Fibroblast of skin of scalp (primary cell): Measurements from ENCODE around the gene PRKACA. TPM values are rescaled to one million over a fixed set of nuclear protein-coding genes. Genes with fewer than 3 reads are reported as not detected.

Experiments used
- DNase-seq: peaks from one replicate; pipeline ENCODE4 v3.0.0-alpha.2; 2013
- polyA plus RNA-seq, 2 experiments: library from polyadenylated mRNA; unstranded; fragments of 120-200 nt; gene quantifications; one replicate each; pipeline ENCODE4 v1.2.1, GENCODE V29; 2013; ENCODE audit not compliant: insufficient read length in 2 of 2

PRKACA gene
- polyA plus RNA-seq (2013, experiment 1 of 2; ENCODE audit: insufficient read length): 84.5 TPM
- polyA plus RNA-seq (2013, experiment 2 of 2; ENCODE audit: insufficient read length): 88.8 TPM

DNA sequence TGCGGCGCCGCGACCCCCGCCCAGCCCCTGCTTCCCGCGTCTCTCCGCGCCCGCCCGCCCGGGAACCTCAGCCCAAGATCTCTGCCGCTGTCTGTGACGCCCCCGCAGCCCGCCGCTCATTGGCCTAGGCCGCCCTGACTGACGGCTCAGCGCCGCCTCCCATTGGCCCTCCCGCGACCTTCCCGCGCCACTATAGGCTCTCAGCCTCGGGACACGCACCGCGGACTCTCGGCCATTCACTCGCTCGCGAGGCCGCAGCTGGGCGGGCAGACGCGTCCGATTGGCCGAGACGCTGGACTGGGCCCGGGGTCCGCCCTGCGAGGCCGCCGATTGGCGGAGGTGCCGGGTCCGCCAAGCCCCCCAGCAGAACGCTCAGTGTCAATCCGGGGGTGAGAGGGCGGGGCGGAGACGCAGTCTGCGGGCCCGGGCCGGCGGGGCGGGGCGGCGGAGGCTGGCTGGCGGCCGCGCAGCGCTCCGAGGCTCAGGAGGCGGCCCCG, at the start of gene PRKACA:
PRKACA (minus strand) TSS at position 95 of the 497 bp plus-strand sequence. CDS start 215 bp downstream, outside the sequence.
- peak; percentile 99 for DNase-seq

DNA sequence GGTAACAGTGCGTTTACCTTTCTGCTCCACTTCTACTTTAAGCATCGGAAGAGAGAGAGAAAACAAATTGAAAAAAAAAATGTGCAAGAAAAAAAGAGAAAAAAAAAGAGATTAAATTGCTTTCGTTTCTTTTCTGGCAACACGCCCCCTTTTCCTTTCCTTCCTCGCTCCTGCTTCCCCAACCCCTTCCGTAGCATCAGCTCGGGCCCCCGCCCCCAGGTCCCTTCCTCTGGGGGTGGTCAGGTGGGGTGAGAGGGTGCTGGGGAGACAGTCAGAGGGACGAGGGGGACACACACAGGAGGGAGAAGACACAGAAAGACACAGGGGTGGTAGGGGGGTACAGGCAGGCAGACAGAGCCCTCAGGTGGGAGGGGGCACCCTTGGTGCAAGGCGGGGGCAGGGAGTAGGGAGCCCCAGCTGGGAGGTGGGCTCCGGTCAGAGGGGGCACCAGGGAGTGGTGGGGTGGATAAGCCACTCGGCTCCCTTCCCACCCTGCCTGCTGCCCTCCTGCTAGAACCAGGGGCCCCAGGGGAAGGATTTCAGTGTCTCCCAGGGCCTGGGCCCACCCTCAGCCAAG, 49.5 kb upstream of the PRKACA start:
- no peak for DNase-seq

DNA sequence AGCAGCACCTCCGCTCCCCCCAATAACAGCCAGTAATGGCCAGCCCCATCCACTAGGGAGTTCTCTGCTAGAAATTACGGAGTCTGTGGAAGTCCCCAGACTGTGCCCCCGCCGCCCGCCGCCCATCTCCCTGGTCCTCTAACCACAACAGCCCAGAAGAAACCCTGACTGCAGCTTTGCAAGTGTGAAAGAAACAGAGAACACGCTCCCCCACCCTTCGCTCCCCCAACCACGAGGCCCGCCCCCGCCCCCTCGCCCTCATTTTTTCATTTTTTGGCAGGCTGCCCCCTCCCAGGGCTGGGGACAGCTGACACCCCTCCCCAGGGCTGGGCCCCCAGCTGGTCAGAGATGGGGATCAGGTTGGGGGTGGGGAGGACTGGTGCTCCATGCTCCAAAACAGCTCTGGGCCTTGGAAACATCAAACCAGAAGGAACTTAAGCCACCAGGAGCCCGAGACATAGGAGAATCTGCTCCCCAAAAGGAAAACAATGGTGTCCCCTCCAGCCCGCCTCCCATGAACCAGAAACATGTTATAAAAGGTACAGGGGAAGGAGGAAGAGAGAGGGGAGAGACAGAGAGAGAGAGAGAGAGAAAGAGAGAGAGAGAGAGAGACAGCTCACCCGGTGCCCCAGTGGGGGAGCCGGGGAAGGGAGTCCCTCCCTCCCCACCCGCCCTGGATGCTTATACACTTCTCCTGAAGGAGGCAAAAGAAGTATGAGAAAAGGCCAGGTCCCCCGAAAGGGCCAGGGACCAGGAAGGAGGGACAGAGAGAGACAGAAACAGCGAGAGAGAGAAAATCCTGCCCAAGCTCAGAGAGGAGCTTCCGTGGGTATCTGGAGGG, 48.6 kb upstream of the PRKACA start:
- peak; percentile 17 for DNase-seq

DNA sequence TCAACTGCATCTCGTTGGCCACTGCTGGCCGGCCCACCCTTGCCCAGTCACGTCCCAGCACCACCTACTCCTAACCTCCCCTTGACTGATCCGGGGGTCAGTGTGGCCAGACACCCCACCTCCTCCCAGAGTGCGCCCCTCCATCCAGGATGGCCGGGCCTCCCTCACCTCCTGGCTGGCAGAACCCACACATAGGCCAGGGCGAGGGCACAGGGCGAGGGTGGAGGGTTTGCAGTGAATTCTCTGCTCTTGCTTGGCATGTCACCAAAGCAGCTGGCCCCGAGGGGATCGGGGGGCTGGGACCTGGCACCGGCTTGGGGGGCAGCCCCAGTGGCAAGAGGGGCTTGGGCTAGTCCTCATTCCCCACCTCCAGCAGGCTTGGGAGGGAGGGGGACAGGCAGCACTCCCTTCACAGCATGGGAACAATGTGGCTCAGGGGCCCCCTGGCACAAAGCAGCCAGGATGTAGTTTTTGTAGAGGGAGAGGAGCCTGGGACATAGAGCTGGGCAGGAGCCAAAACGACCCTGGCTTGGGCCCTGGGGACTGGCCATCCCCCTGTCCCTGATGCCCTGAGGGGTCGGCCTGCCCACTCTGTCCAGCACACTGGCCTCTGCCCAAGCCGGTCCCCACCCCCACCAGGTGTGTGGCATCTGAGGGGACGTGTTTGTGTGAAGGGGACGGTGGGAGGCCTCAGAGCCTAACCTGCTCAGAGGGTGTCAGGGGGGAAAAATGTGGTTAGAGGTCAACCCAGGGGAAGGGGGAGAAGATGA, 47.3 kb upstream of the PRKACA start:
- DNase-seq: no peak

DNA sequence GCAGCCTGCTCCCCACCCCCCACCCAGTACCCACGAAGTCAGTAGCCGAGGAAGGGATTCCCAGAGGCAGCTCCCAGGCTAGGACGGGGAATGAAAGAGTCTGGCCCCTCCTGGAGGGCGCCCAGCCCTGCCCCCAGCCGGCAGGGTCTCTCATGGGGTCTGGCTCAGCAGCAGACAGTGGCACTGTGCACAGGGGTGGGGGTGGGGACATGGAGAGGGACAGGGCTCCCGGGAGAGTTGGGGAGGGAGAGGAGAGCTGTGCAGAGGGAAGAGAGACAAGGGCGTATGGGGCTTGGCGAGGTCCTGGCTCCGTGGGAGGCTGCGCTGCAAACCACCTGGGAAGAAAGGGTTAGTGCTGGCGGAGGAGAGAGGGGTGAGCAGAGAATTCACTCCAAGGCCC, 46.5 kb upstream of the PRKACA start:
- no peak for DNase-seq

DNA sequence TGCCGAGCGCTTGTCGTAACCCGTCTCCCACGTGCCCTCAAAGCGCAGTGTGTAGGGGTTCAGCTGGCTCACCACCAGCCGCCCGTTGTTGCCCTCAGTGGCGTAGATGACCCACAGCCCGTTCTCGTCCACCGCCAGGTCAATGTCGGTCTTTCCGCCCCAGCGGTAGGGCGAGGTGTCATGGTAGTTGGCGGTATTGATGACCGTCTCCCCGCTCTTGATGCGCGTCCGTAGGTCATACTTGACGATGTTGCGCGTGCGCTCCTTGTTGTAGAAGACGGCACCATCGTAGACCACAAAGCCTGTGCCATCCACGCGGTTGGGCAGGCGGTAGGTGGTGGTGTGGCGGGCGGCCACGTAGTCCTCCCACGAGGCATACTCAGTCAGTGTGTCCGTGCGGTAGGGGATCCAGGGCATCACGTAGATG, 45.3 kb upstream of the PRKACA start:
- no peak for DNase-seq

DNA sequence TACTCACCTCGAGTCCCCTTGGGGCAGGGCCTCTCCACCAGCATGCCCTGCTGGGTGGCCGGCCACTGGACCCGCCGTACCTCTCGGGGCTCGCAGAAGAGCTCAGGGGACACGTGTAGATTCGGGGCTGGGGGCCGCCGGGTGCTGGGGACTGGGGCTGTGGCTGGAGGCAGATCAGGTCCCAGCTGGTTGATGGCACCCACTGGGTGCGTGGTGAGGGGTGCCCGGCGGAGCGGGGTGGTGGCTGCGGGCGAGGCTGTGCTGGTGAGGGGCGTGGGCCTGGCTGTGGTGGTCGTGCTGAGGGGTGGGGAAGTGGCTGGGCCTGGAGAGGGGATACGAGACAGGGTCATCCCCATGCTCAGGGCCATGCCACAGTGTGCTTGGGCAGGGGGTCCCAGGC, 43.7 kb upstream of the PRKACA start:
- DNase-seq: no peak

DNA sequence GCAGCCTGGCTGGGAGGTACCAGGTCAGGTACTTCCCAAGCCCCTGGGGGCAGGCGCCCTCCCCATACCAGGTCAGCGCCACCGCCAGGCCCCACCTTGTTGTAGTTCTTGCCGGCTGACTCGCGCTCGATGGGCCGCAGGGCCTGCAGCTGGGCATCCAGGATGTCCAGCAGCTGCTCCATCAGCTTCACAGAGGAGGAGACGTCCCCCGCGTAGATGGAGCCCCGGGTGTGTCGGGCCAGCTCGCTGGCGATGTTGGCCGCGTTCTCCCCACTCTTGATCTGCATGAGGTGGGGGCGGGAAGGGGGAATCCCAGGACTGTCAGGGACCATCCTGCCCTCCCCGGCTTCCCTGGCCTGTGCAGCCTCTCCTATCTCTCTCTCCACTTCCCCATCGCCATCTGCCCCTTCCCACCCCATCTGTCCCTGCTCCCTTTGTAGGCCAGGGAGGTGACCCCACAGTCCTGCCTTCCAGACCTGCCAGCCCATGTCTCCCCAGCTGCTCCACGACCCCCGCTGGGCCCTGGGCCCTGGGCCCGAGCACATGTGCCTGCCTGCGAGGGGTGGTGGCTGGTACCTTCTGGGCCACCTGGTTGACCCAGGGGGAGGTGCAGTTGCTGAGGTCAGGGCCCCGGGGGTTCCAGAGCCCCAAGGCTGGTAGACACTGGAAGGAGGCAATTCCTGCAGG, 42.6 kb upstream of the PRKACA start:
- DNase-seq: no peak

DNA sequence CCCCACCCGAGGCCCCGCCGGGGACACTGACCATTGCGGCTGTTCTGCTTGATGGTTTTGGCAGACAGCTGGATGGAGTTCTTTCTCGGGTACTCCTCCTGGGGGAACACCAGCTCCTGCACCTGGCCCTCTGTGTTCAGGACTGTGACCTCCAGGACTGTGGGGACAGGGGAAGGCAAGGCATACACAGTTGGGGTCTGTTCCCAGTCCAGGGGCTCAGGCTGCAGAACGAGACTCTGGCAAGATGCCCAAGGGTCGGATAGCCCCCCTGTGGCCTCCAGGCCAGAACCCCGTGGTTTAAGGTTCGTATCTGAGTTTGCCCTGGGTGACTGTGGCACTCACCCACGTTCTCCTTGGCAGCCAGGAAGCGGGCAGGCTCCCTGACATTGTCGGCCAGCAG, 41.5 kb upstream of the PRKACA start:
- DNase-seq: no peak

DNA sequence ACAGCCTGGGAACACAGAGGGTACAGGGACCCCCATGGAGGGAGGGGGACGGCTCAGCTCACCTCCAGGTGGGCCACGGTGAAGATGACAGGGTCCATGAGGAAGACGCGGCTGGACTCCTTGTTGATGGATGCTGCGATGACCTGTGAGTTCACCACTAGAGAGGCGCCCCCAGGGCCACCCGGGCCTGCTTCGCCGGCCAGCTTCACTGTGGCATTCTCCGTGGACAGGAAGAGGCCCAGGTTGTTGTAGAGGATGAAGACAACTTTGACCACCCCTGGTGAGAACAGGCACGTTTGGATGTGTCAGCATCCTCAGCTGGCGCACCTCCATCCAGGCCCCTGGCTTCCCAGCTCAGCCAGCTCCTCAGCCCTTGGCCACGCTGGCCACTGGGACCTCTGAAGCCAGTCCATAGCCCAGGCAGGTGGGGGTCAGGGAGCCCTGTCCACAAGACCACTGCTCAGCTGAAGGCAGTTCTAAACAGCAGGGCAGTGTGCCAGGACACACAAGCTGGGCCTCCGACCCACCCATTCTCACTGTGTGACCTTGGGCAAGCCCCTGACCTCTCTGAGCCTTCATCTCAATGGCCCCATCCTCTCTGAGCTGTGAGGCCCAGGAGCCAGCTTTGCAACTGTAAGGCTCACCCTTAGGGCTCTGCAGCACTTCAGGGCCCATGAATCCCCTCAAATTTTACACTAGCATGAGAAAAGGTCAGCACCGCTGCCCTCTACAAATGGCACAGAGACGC, 40.9 kb upstream of the PRKACA start:
- no peak for DNase-seq

DNA sequence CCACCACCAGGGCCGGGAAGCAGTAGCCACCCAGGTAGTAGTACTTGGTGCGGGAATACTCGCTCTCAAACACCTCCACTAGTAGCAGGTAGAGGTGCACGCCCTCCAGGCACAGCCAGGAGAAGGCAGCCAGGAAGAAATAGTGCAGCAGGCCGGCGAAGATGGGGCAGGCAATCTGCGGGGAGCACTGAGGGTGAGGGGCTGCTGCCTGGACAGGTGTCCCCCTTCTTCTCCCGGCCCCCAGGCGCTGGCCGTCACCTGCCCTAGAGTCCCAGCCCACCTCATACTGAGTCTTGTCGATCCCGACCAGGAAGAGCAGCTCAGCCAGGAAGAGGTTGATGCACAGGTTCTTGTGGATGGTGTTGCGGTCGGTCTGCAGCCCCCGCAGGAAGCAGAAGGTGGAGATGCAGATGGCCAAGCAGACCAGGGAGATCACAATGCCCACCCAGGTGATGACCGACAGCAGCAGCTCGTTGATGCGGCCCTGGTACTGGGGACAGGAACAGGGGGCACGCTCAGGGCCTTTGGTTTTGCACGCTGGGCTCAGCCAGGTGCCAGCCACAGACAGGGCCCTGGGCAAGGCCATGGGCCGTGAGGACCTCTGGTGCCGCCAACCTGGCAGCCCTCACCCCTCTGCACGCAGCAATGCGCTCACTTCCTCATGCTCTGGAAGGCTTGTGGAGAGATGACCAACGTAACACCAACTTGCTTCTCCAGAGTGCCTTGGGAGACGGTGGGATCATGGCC, 39.6 kb upstream of the PRKACA start:
- no peak for DNase-seq

DNA sequence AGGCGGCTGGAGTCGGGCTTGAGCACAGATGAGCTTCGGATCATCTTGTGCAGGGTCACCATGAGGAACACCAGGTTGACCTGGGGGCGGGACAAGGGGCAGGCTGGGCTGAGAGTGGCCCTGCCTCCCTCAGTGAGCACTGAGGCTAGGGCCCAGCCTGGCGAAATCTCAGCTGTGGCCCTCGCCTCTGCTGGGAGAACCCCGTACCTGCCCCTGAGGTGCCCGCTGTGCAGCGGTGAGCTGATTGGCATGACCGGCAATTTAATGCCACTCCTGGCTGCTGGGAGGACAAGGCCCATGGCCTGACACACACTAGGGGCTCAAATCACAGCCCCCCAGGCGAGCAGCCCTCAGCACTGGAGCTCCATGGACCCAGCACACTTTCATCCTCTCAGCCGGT, 38.6 kb upstream of the PRKACA start:
- DNase-seq: no peak

DNA sequence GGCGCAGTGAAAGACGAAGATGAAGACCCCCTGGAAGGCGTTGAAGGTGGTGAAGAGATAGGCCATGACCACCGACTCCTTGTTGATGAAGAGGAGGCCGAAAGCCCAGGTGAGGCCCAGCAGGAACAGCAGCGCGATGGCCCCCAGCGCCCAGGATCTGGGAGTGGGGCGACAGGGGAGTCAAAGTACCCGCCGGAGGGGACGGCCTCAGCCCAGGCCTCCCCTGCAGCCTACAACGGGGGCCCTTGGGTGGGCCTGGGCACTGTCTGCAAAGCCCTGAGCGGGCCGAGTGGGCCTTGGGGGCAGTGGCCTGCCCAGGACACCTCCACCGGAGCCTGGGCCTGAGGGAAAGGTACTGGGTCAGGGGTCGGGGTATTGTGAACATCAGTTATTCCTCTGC, 37.8 kb upstream of the PRKACA start:
- DNase-seq: no peak

DNA sequence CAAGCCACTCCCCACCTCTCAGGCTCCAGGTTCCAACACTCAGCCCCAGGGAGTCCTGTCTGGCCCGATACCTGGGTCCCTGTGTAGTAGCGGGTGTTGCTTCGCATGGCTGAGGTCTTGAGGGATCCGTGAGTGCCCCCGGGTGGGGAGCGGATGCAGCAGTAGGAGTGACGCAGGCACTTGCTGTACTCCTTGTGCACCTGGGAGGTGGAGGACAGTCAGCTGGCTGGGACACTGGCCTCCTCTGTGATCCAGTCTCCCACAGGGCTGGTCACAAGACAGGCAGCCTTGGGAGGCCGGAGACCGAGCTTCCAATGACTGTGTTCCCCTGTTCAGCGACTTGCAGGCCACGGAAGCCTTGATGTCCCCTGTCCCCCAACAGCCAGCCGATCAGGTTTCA, 35.2 kb upstream of the PRKACA start:
- no peak for DNase-seq

DNA sequence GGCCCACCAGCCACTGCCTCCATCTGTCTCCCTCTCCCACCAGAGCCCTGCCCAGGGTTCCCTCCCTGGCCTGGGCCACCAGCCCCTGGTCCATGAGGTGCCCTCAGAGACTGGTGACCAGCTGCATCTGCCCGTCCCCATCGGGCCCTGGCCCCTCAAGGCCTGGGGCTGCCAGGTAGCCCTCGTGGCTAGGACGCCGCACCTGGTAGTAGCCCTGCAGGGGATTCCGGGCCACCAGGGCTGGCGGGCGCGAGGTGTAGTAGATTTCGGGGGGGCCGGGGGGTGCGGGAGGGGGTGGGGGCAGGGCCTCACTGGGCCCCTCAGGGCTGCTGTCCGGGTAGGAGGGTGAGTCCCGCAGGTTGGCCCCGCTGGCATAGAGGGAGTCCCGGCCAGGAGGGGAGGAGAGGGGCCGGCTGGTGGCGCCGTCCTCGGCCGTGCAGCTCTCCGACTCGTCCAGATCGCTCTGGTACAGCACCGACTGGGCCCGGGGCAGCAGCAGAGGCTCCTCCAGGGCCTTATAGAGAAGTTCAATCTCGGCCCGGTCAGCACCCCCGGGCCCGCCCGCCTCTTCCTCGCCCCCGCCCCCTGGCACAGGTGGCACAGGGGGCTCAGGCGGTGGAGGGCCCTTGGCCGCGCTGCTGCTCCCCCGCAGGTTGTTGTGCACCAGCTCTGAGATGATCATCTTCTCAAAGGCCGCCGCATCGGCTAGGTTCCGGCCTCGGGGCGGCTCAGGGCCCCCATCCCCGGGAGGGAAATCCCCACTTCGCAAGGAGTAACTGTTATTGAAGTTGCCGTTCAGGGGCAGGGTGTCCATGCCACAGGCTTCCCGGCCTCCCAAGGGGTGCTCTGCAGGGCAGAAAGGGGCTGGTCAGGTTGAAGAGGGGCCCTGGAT, 33.5 kb upstream of the PRKACA start:
- DNase-seq: no peak

DNA sequence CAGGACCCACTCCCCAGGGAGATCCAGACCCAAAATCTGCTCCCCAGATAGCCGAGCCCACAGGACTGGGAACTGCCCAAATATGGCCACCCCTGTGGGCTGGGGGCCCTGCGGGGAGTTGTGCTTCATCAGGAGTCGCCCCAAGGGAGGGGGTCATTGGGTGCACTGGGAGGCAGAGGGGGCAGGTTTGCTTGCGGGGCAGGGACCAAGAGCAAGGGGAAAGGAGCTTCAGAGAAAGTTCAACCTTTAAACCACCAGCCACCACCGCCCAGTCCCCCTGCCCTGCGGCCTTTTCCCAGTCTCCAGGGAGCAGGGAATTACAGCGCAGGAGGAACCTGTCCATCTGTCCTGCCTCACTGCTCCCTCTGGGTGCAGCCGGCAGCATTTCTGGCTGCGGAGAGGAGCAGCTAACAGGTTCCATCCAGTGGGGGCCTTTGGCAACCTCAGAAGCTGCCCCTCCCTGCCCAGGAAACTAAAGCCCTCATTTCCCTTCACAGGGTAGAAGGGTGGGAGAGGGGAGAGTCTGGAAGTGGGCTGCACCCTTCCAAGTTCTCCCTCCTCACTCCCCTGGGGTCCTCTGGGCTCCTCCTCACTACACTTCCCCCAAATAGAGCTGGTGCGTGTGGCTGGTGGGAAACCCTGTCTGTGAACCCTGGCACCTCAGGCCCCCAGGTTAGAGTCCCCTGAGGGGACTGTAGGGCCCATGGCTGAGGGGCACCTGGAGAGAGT, 32.6 kb upstream of the PRKACA start:
- peak; percentile 9 for DNase-seq

DNA sequence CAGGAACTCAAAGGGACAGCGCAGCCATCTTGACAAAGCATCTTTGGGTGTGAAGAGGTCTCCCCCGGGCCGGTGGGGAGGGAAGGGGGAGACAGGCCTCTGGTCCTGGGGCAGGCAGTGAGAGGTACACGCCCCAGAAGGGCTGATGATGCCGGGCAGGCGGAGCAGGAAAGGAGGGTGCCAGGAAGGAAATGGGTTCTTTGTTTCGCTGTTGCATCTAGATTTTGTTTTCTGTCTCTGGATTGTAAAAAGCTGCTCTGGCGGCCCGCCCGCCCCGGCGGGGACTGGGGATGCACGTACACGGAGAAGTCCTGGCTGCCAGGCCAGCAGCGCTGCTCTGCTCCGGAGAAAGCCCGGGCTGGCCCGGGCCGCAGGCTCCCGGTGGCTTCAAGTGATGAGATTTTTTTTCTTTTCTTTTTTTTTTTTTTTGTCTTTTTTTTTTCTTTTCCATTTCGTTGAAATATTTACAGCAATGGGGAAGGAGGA, 32.0 kb upstream of the PRKACA start:
- DNase-seq: peak; percentile 49

DNA sequence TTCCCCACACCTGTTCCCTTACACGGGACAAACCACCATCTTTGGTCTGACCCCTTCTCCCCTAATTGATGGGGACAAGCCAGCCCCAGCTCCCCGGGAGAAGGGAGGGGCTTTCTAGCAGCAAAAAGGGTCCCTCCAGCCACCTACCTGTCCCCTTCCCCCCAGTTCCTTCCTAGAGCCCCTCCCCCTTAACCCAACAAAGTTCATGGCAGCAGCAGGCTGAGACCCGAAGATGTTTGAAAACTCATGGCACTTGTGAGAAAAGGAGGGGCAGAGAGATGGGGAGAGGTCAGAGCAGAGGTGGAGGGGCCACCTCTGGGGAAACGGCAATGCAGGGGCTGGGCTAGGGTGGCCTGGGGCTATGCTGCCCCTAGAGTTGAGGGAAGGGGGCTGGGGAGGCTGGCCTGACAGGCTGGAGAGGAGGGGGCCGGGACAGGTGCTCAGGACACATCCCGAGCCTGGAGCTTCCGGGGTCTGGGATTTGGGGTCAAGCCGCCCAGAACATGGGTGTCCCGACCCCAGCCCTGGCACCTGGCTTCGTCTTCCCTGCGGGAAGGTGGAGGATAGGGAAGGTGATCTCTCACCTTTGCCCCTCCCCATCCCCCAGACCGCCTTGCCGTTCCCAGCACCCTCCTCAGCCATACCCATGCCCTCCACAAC, 31.3 kb upstream of the PRKACA start:
- no peak for DNase-seq
